Colonic mucosa (tissue), 4 donors: Measurements from ENCODE around the gene LNPK. TPM values are rescaled to one million over a fixed set of nuclear protein-coding genes. Genes with fewer than 3 reads are reported as not detected.

ENCODE experiments used
- DNase-seq: peaks from one replicate; pipeline ENCODE4 v3.0.0-alpha.2; 2020
- H3K27ac ChIP-seq: fragments of 200-600 bp; one replicate; pipeline ENCODE4 v1.8.0; 2021
- H3K27me3 ChIP-seq: fragments of 200-600 bp; one replicate; pipeline ENCODE4 v1.8.0; 2021
- H3K36me3 ChIP-seq: fragments of 200-600 bp; one replicate; pipeline ENCODE4 v1.8.0; 2021
- H3K4me1 ChIP-seq: fragments of 200-600 bp; one replicate; pipeline ENCODE4 v1.8.0; 2021; ENCODE audit warnings: mild to moderate bottlenecking
- H3K4me3 ChIP-seq: fragments of 200-600 bp; one replicate; pipeline ENCODE4 v1.8.0; 2021
- H3K9ac ChIP-seq, 2 donors: one replicate each; pipeline ENCODE4 v1.7.0; 2013; ENCODE audit warnings: control low read depth in 2 of 2, low read depth in 2 of 2, low read length in 2 of 2
- H3K9me3 ChIP-seq: fragments of 200-600 bp; one replicate; pipeline ENCODE4 v1.8.0; 2021
- CTCF ChIP-seq: fragments of 200-600 bp; IDR thresholded peaks from one replicate; pipeline ENCODE4 v1.8.0; 2022; ENCODE audit warnings: antibody characterized with exemption, mild to moderate bottlenecking
- intact Hi-C: fragments of 100-400 bp; cut with DNase I; formaldehyde crosslinking; loops from one replicate; pipeline ENCODE4 v1.14.1; 2022
- total RNA-seq, 2 donors: library from RNA; stranded (reverse); fragmentation: NEBNext Ultra II Directional in 1 of 2; extraction: Animal tissue kit (Norgen Biotek cat#: 25700) in 1 of 2; gene quantifications; one replicate each; pipeline ENCODE4 v1.2.1, GENCODE V29; 2021
- donor health status: healthy.
- donor health status: DM: no; HTN: no; CAD: no.
- donor health status: DM: no; HTN: no; CAD: no.

Gene LNPK
- total RNA-seq, 2 donors from 2014 or later, result 38.5 to 48.4 TPM

- H3K9ac ChIP-seq, result no peak overlapping the region
- no peaks in the 10 kb centered on the region for H3K4me1 ChIP-seq
- no peak for DNase-seq
- no peaks in the 10 kb centered on the region for H3K9me3 ChIP-seq
- intact Hi-C loops, result no loop called here
- no peak overlapping the region for H3K27ac ChIP-seq
- no peak for TF ChIP-seq CTCF
- no peaks in the 10 kb centered on the region for H3K36me3 ChIP-seq
- H3K27me3 ChIP-seq, result no peaks in the 10 kb centered on the region
- H3K4me3 ChIP-seq, result no peak overlapping the region
These were observed 51.6 kb downstream of the LNPK start for GRCh38 chr2:175950512-175950911.

GRCh38 chr2:175948191-175948590 is 53.9 kb downstream of the LNPK start:
- no peaks in the 10 kb centered on the region for H3K27me3 ChIP-seq

GRCh38 chr2:175947073-175947472 is 55.0 kb downstream of the LNPK start:
- DNase-seq, result no peak
- Histone ChIP-seq H3K27me3 (no peaks in the 10 kb centered on the region), H3K9me3 (no peaks in the 10 kb centered on the region), H3K36me3 (no peaks in the 10 kb centered on the region), H3K9ac (no peak overlapping the region), H3K4me3 (no peak overlapping the region), H3K27ac (no peak overlapping the region), H3K4me1 (no peaks in the 10 kb centered on the region)
- TF ChIP-seq CTCF, result no peak
- intact Hi-C loops, result no loop called here

More at GRCh38 chr2:175948191-175948590, 53.9 kb downstream of the LNPK start:
- Histone ChIP-seq H3K27ac (no peak overlapping the region), H3K4me3 (no peak overlapping the region), H3K4me1 (no peaks in the 10 kb centered on the region), H3K9me3 (no peaks in the 10 kb centered on the region), H3K9ac (no peak overlapping the region), H3K36me3 (no peaks in the 10 kb centered on the region)
- no peak for DNase-seq
- intact Hi-C loops, result no loop called here
- no peak for TF ChIP-seq CTCF

GRCh38 chr2:175941699-175942098 is 60.4 kb downstream of the LNPK start:
- DNase-seq, result no peak
- Histone ChIP-seq H3K27ac (no peak overlapping the region), H3K9ac (no peak overlapping the region), H3K4me1 (no peaks in the 10 kb centered on the region), H3K27me3 (no peaks in the 10 kb centered on the region), H3K36me3 (no peaks in the 10 kb centered on the region), H3K9me3 (no peaks in the 10 kb centered on the region), H3K4me3 (no peak overlapping the region)
- intact Hi-C loops, result no loop called here
- no peak for TF ChIP-seq CTCF

- no peaks in the 10 kb centered on the region for H3K36me3 ChIP-seq
- H3K4me3 ChIP-seq, result no peak overlapping the region
- H3K9me3 ChIP-seq, result no peaks in the 10 kb centered on the region
- no peak overlapping the region for H3K9ac ChIP-seq
- no peaks in the 10 kb centered on the region for H3K4me1 ChIP-seq
- H3K27me3 ChIP-seq, result no peaks in the 10 kb centered on the region
- DNase-seq, result no peak
- TF ChIP-seq CTCF, result no peak
- intact Hi-C loops, result no loop called here
- no peak overlapping the region for H3K27ac ChIP-seq
These were observed 64.9 kb downstream of the LNPK start for GRCh38 chr2:175937216-175937615.
